Calu3 (cell line): ENCODE data around the gene ATP6V1G3. TPM values are rescaled to one million over a fixed set of nuclear protein-coding genes. Genes with fewer than 3 reads are reported as not detected.

Experiments
- BruUV-seq: library from RNA; stranded (reverse); fragments of 400-500 nt; replicated peaks from 2 replicates; lab custom pipeline; 2021; lab: Mats Ljungman, UMichigan
- CTCF ChIA-PET: fragments of 300-600 bp; sonication (Branson Sonifier 250); formaldehyde crosslinking; loops from one replicate; lab custom pipeline; 2022; ENCODE audit warnings: antibody characterized with exemption; lab: Charles Lee
- DNase-seq: peaks from one replicate; pipeline ENCODE4 v3.0.0; 2022
- H3K27ac Mint-ChIP-seq: one replicate; pipeline ENCODE4 v1.8.0; 2022; ENCODE audit warnings: mixed read lengths; ENCODE audit not compliant: unreplicated experiment
- H3K27me3 Mint-ChIP-seq: one replicate; pipeline ENCODE4 v1.8.0; 2022; ENCODE audit warnings: mixed read lengths; ENCODE audit not compliant: unreplicated experiment
- H3K36me3 Mint-ChIP-seq: one replicate; pipeline ENCODE4 v1.8.0; 2022; ENCODE audit warnings: mild to moderate bottlenecking, moderate library complexity, mixed read lengths; ENCODE audit not compliant: insufficient read depth, unreplicated experiment
- H3K4me1 Mint-ChIP-seq: one replicate; pipeline ENCODE4 v1.8.0; 2022; ENCODE audit warnings: mild to moderate bottlenecking, low read depth, mixed read lengths; ENCODE audit not compliant: unreplicated experiment
- H3K4me3 Mint-ChIP-seq: one replicate; pipeline ENCODE4 v1.8.0; 2022; ENCODE audit warnings: mild to moderate bottlenecking, low read depth, moderate library complexity, mixed read lengths; ENCODE audit not compliant: unreplicated experiment
- H3K9me3 Mint-ChIP-seq: one replicate; pipeline ENCODE4 v1.8.0; 2022; ENCODE audit warnings: low read depth, mixed read lengths; ENCODE audit not compliant: unreplicated experiment
- CTCF ChIP-seq: fragments of 200-600 bp; IDR thresholded peaks from one replicate; pipeline ENCODE4 v1.8.0; 2022; ENCODE audit warnings: antibody characterized with exemption; ENCODE audit not compliant: unreplicated experiment
- intact Hi-C: fragments of 100-400 bp; cut with micrococcal nuclease; formaldehyde crosslinking; loops from one replicate; pipeline ENCODE4 v1.10.0; 2022; ENCODE audit not compliant: unreplicated experiment
- total RNA-seq: library from RNA; stranded (reverse); gene quantifications from 2 replicates; pipeline ENCODE4 v1.2.3, GENCODE V29; 2022

The ATP6V1G3 gene
- total RNA-seq, 1 experiment from 2014 or later: not detected

- H3K27me3 Mint-ChIP-seq: no peaks in the 10 kb centered on the region
- DNase-seq: no peak
- CTCF ChIA-PET: interaction anchor here (1.1 kb wide), 1 partner anchor 980 kb away, joined by 3 read pairs; no protein-coding TSS in a partner anchor
- H3K36me3 Mint-ChIP-seq: no peaks in the 10 kb centered on the region
- BruUV-seq: no TSS peak
- H3K9me3 Mint-ChIP-seq: peaks cover 5% of the 10 kb centered on the region
- no peak overlapping the region for H3K4me3 Mint-ChIP-seq
- H3K27ac Mint-ChIP-seq: no peak overlapping the region
- intact Hi-C loops: no loop called here
- no peak for TF ChIP-seq CTCF
- peaks cover 44% of the 10 kb centered on the region for H3K4me1 Mint-ChIP-seq
These were observed 40.9 kb downstream of the ATP6V1G3 start for GRCh38 chr1:198499588-198499987.

- intact Hi-C loops: no loop called here
- DNase-seq: peak; percentile 25
- TF ChIP-seq CTCF: no peak
- H3K27ac Mint-ChIP-seq: no peak overlapping the region
- peaks cover 44% of the 10 kb centered on the region for H3K4me1 Mint-ChIP-seq
- peaks cover 5% of the 10 kb centered on the region for H3K9me3 Mint-ChIP-seq
- BruUV-seq: no TSS peak
- H3K4me3 Mint-ChIP-seq: no peak overlapping the region
- no peaks in the 10 kb centered on the region for H3K36me3 Mint-ChIP-seq
- CTCF ChIA-PET: interaction anchor here (1.1 kb wide), 1 partner anchor 979 kb away, joined by 3 read pairs; no protein-coding TSS in a partner anchor
- H3K27me3 Mint-ChIP-seq: no peaks in the 10 kb centered on the region
These were observed 41.6 kb downstream of the ATP6V1G3 start for GRCh38 chr1:198498881-198499280.

GRCh38 chr1:198498103-198498385 lies 42.4 kb downstream of the ATP6V1G3 start:
- CTCF ChIA-PET: no interaction called here
- TF ChIP-seq CTCF: no peak
- H3K36me3 Mint-ChIP-seq: no peaks in the 10 kb centered on the region
- H3K27me3 Mint-ChIP-seq: no peaks in the 10 kb centered on the region
- intact Hi-C loops: no loop called here
- H3K4me1 Mint-ChIP-seq: peaks cover 44% of the 10 kb centered on the region
- no peak for DNase-seq
- no TSS peak for BruUV-seq
- H3K27ac Mint-ChIP-seq: peak overlapping the region; percentile 61
- no peak overlapping the region for H3K4me3 Mint-ChIP-seq
- peaks cover under 1% of the 10 kb centered on the region for H3K9me3 Mint-ChIP-seq

GRCh38 chr1:198497326-198498102 lies 43.0 kb downstream of the ATP6V1G3 start:
- H3K27ac Mint-ChIP-seq: peak overlapping the region; percentile 61
- DNase-seq: no peak
- CTCF ChIA-PET: no interaction called here
- H3K9me3 Mint-ChIP-seq: no peaks in the 10 kb centered on the region
- H3K4me3 Mint-ChIP-seq: no peak overlapping the region
- peaks cover 44% of the 10 kb centered on the region for H3K4me1 Mint-ChIP-seq
- TF ChIP-seq CTCF: no peak
- BruUV-seq: no TSS peak
- no peaks in the 10 kb centered on the region for H3K36me3 Mint-ChIP-seq
- intact Hi-C loops: no loop called here
- H3K27me3 Mint-ChIP-seq: no peaks in the 10 kb centered on the region
